Mesenchymal stem cell (in vitro differentiated cells and primary cell): ENCODE results near the gene POLE3.

Source experiments
- DNase-seq: peaks from one replicate; pipeline ENCODE4 v3.0.0-alpha.2; 2013
- H2AFZ ChIP-seq: one replicate; pipeline ENCODE4 v1.6.1; 2013; ENCODE audit warnings: low read depth, mild to moderate bottlenecking, control low read depth, inconsistent platforms, low read length, moderate library complexity
- H2AK5ac ChIP-seq: 2 replicates; pipeline ENCODE4 v1.6.1; 2013; ENCODE audit warnings: low read length, moderate library complexity, mild to moderate bottlenecking, inconsistent platforms; ENCODE audit not compliant: severe bottlenecking
- H2BK120ac ChIP-seq: one replicate; pipeline ENCODE4 v1.6.1; 2013; ENCODE audit warnings: low read depth, mild to moderate bottlenecking, inconsistent platforms, low read length, moderate library complexity
- H2BK12ac ChIP-seq, 2 experiments: one replicate each; pipeline ENCODE4 v1.6.1; 2013; ENCODE audit warnings: inconsistent platforms in 2 of 2, low read length in 2 of 2, mild to moderate bottlenecking in 2 of 2, moderate library complexity in 2 of 2, control low read depth in 1 of 2
- H2BK15ac ChIP-seq: one replicate; pipeline ENCODE4 v1.6.1; 2013; ENCODE audit warnings: mild to moderate bottlenecking, low read depth, inconsistent platforms; ENCODE audit not compliant: poor library complexity, severe bottlenecking
- H2BK5ac ChIP-seq: 2 replicates; pipeline ENCODE4 v1.6.1; 2013; ENCODE audit warnings: low read depth, mild to moderate bottlenecking, low read length, control low read depth, inconsistent platforms; ENCODE audit not compliant: poor library complexity, severe bottlenecking
- H3K14ac ChIP-seq, 2 experiments: one replicate each; pipeline ENCODE4 v1.6.1; 2013; ENCODE audit warnings: inconsistent platforms in 2 of 2, low read length in 2 of 2, control low read depth in 1 of 2, mild to moderate bottlenecking in 1 of 2, moderate library complexity in 1 of 2
- H3K18ac ChIP-seq, 2 experiments: one replicate each; pipeline ENCODE4 v1.6.1; 2013; ENCODE audit warnings: inconsistent platforms in 2 of 2, low read length in 2 of 2, control low read depth in 1 of 2, low read depth in 1 of 2, mild to moderate bottlenecking in 1 of 2
- H3K23ac ChIP-seq, 2 experiments: one replicate each; pipeline ENCODE4 v1.6.1; 2013; ENCODE audit warnings: inconsistent platforms in 2 of 2, low read length in 2 of 2, mild to moderate bottlenecking in 2 of 2, moderate library complexity in 2 of 2, control low read depth in 1 of 2
- H3K27ac ChIP-seq: 2 replicates; pipeline ENCODE4 v1.5.1; 2013; ENCODE audit warnings: mild to moderate bottlenecking, moderate library complexity, low read length, control low read depth, inconsistent platforms; ENCODE audit not compliant: poor library complexity, severe bottlenecking
- H3K27me3 ChIP-seq, 2 experiments: 2 replicates each; pipeline versions ENCODE4 v1.6.1 to v1.7.0; 2013; ENCODE audit warnings: low read length in 2 of 2, mild to moderate bottlenecking in 2 of 2, moderate library complexity in 2 of 2, control low read depth in 1 of 2, inconsistent platforms in 1 of 2; ENCODE audit not compliant: control insufficient read depth in 1 of 2, insufficient read depth in 1 of 2
- H3K36me3 ChIP-seq, 2 experiments: 2 replicates each; pipeline versions ENCODE4 v1.6.1 to v1.7.0; 2013; ENCODE audit warnings: low read length in 2 of 2, control low read depth in 1 of 2, inconsistent platforms in 1 of 2, low read depth in 1 of 2, mild to moderate bottlenecking in 1 of 2; ENCODE audit not compliant: insufficient read depth in 2 of 2, control insufficient read depth in 1 of 2
- H3K4ac ChIP-seq, 2 experiments: one replicate each; pipeline ENCODE4 v1.6.1; 2013; ENCODE audit warnings: inconsistent platforms in 2 of 2, low read length in 2 of 2, mild to moderate bottlenecking in 2 of 2, moderate library complexity in 2 of 2, control low read depth in 1 of 2, low read depth in 1 of 2
- H3K4me1 ChIP-seq: 2 replicates; pipeline ENCODE4 v1.6.1; 2013; ENCODE audit warnings: low read depth, low read length, control low read depth; ENCODE audit not compliant: control insufficient read depth, insufficient read depth
- H3K4me2 ChIP-seq: 2 replicates; pipeline ENCODE4 v1.6.1; 2013; ENCODE audit warnings: low read length, mild to moderate bottlenecking, inconsistent platforms; ENCODE audit not compliant: poor library complexity, severe bottlenecking
- H3K4me3 ChIP-seq, 2 experiments: 2 replicates each; pipeline versions ENCODE4 v1.5.1 to v1.7.0; 2013; ENCODE audit warnings: low read length in 2 of 2, mild to moderate bottlenecking in 2 of 2, control low read depth in 1 of 2, low read depth in 1 of 2; ENCODE audit not compliant: insufficient read depth in 1 of 2
- H3K79me1 ChIP-seq: replicated peaks from 2 replicates; pipeline ENCODE4 v1.6.1; 2013; ENCODE audit warnings: mild to moderate bottlenecking, control low read depth, low read length, inconsistent platforms; ENCODE audit not compliant: poor library complexity, severe bottlenecking
- H3K9ac ChIP-seq: 2 replicates; pipeline ENCODE4 v1.7.0; 2013; ENCODE audit warnings: mild to moderate bottlenecking, low read length, moderate library complexity
- H3K9me3 ChIP-seq: 2 replicates; pipeline ENCODE4 v1.7.0; 2013; ENCODE audit warnings: mild to moderate bottlenecking, low read length; ENCODE audit not compliant: control insufficient read depth
- H4K8ac ChIP-seq: one replicate; pipeline ENCODE4 v1.6.1; 2013; ENCODE audit warnings: inconsistent platforms, mild to moderate bottlenecking, low read length, moderate library complexity
- H4K91ac ChIP-seq: one replicate; pipeline ENCODE4 v1.6.1; 2013; ENCODE audit warnings: mild to moderate bottlenecking, low read length, inconsistent platforms
- WGBS: methylation state at CpG from one replicate; pipeline ENCODE4 v1.1.7; 2013; ENCODE audit warnings: mixed read lengths; 5-methylcytosine and 5-hydroxymethylcytosine counted together

Gene POLE3

DNA sequence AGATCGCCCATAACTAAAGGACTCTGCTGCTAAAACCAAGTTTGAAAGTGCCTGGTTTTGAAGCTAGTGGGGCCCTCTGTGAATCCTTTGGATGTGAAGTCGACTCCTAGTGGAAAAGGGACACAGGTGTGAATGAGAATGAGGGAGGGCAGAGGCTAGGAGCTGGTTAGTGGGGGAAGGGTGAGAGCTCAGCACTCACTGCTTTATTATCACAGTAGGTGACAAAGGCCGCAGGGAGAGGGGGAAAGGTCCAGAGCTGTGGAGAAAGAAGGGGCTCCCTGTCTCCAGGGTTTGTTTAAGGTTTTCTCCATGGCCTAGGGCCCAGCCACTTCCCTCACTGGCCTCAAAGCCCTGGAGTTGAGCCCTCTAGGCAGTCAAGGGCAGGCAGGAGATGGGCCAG lies 37.2 kb downstream of the POLE3 start:
- no peaks in the 10 kb centered on the region for H3K27me3 ChIP-seq
- 56% methylated on average over 3 of the region's 3 CpGs for WGBS
- H3K9me3 ChIP-seq, result no peaks in the 10 kb centered on the region
- H3K79me1 ChIP-seq, result peaks cover 18% of the 10 kb centered on the region
- H2AK5ac ChIP-seq, result no peak overlapping the region
- no peak overlapping the region for H3K14ac ChIP-seq
- no peak overlapping the region for H4K91ac ChIP-seq
- H3K4me3 ChIP-seq, result no peak overlapping the region
- no peak for DNase-seq
- H3K18ac ChIP-seq, result no peak overlapping the region
- no peak overlapping the region for H2BK12ac ChIP-seq
- H4K8ac ChIP-seq, result no peak overlapping the region
- H2BK5ac ChIP-seq, result no peak overlapping the region
- H2BK120ac ChIP-seq, result no peak overlapping the region
- no peak overlapping the region for H3K27ac ChIP-seq
- H3K36me3 ChIP-seq, result peaks cover 17 to 25% of the 10 kb centered on the region in 2 experiments
- no peak overlapping the region for H3K9ac ChIP-seq
- no peak overlapping the region for H2AFZ ChIP-seq
- no peak overlapping the region for H3K23ac ChIP-seq
- H3K4ac ChIP-seq, result no peak overlapping the region
- H3K4me2 ChIP-seq, result no peak overlapping the region
- H3K4me1 ChIP-seq, result peaks cover 3% of the 10 kb centered on the region
- H2BK15ac ChIP-seq, result no peak overlapping the region

DNA sequence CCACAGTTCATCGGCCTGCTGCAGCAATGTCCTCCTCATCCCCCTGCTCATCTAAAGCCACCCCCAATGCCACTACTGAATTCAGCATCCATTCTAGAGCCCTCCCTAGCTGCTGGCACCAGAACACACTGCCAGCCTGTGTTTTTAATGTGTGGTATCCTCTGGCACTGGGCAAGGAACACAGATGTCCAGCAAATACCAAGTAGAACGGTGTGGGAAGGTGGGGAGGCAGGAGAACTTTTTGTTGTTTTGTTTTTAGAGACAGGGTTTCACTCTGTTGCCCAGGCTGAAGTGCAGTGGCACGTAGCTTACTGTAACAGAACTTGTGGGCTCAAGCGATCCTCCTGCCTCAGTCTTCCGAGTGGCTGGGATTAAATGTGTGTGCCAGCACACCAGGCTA lies 38.4 kb downstream of the POLE3 start:
- no peak overlapping the region for H3K4me3 ChIP-seq
- H3K4me2 ChIP-seq, result no peak overlapping the region
- no peak overlapping the region for H3K14ac ChIP-seq
- no peak overlapping the region for H3K18ac ChIP-seq
- H2BK15ac ChIP-seq, result no peak overlapping the region
- peaks cover 17 to 25% of the 10 kb centered on the region in 2 experiments for H3K36me3 ChIP-seq
- H3K9ac ChIP-seq, result no peak overlapping the region
- no peak overlapping the region for H4K91ac ChIP-seq
- no peaks in the 10 kb centered on the region for H3K27me3 ChIP-seq
- no peaks in the 10 kb centered on the region for H3K4me1 ChIP-seq
- no peak overlapping the region for H3K23ac ChIP-seq
- peaks cover 18% of the 10 kb centered on the region for H3K79me1 ChIP-seq
- H2BK5ac ChIP-seq, result no peak overlapping the region
- H2BK120ac ChIP-seq, result no peak overlapping the region
- no peak overlapping the region for H2AFZ ChIP-seq
- DNase-seq, result no peak
- WGBS, result 98% methylated on average over 5 of the region's 5 CpGs
- no peak overlapping the region for H3K4ac ChIP-seq
- no peaks in the 10 kb centered on the region for H3K9me3 ChIP-seq
- H2AK5ac ChIP-seq, result no peak overlapping the region
- H3K27ac ChIP-seq, result no peak overlapping the region
- no peak overlapping the region for H4K8ac ChIP-seq
- no peak overlapping the region for H2BK12ac ChIP-seq

GRCh38 chr9:113370806-113371325 lies 39.6 kb downstream of the POLE3 start:
- Histone ChIP-seq H3K27ac (no peak overlapping the region), H3K4me2 (no peak overlapping the region), H3K4me3 (no peak overlapping the region), H2BK5ac (no peak overlapping the region), H3K79me1 (peaks cover 18% of the 10 kb centered on the region), H3K36me3 (peaks cover 17 to 25% of the 10 kb centered on the region in 2 experiments), H2BK15ac (no peak overlapping the region), H3K4me1 (no peaks in the 10 kb centered on the region), H3K23ac (no peak overlapping the region), H3K14ac (no peak overlapping the region), H3K27me3 (no peaks in the 10 kb centered on the region), H2BK12ac (no peak overlapping the region), H2AK5ac (no peak overlapping the region), H3K9me3 (no peaks in the 10 kb centered on the region), H2AFZ (no peak overlapping the region), H4K8ac (no peak overlapping the region), H3K9ac (no peak overlapping the region), H2BK120ac (no peak overlapping the region), H3K4ac (no peak overlapping the region), H3K18ac (no peak overlapping the region), H4K91ac (no peak overlapping the region)
- no peak for DNase-seq
- WGBS, result 81% methylated on average over 8 of the region's 8 CpGs

- Histone ChIP-seq H3K4me3 (no peak overlapping the region), H2BK120ac (no peak overlapping the region)
Observed at GRCh38 chr9:113369855-113370140, 40.7 kb downstream of the POLE3 start.

More at GRCh38 chr9:113369855-113370140, 40.7 kb downstream of the POLE3 start:
- Histone ChIP-seq H4K8ac (no peak overlapping the region), H3K14ac (no peak overlapping the region), H3K18ac (no peak overlapping the region), H2BK15ac (no peak overlapping the region), H3K27ac (no peak overlapping the region), H3K4ac (no peak overlapping the region), H3K79me1 (peaks cover 13% of the 10 kb centered on the region), H3K27me3 (no peaks in the 10 kb centered on the region), H3K23ac (no peak overlapping the region), H2AK5ac (no peak overlapping the region), H3K4me2 (no peak overlapping the region), H3K4me1 (no peaks in the 10 kb centered on the region), H3K36me3 (peaks cover 14 to 22% of the 10 kb centered on the region in 2 experiments), H2AFZ (no peak overlapping the region), H4K91ac (no peak overlapping the region), H3K9me3 (no peaks in the 10 kb centered on the region), H2BK5ac (no peak overlapping the region), H2BK12ac (no peak overlapping the region), H3K9ac (no peak overlapping the region)
- no peak for DNase-seq
- 93% methylated on average over 11 of the region's 11 CpGs for WGBS
